Hepatocyte (in vitro differentiated cells): ENCODE results near the gene NTPCR. TPM values are rescaled to one million over a fixed set of nuclear protein-coding genes. Genes with fewer than 3 reads are reported as not detected.

ENCODE experiments used
- DNase-seq: peaks from one replicate; pipeline ENCODE4 v3.0.0-alpha.2; 2016; ENCODE audit warnings: low spot score
- H2AFZ ChIP-seq: fragments of 200-600 bp; sonication (generic); 2 replicates; pipeline ENCODE4 v1.6.0; 2016; ENCODE audit warnings: antibody characterized with exemption, mild to moderate bottlenecking
- H3K27ac ChIP-seq: fragments of 200-600 bp; sonication (generic); 2 replicates; pipeline ENCODE4 v1.5.1; 2016; ENCODE audit warnings: mild to moderate bottlenecking
- H3K27me3 ChIP-seq: fragments of 200-600 bp; sonication (generic); 2 replicates; pipeline ENCODE4 v1.6.1; 2016
- H3K36me3 ChIP-seq: fragments of 200-600 bp; sonication (generic); replicated peaks from 2 replicates; pipeline ENCODE4 v1.5.1; 2016; ENCODE audit warnings: low read depth; ENCODE audit not compliant: insufficient read depth
- H3K4me1 ChIP-seq: fragments of 200-600 bp; sonication (generic); 2 replicates; pipeline ENCODE4 v1.5.1; 2016; ENCODE audit warnings: mild to moderate bottlenecking, moderate library complexity; ENCODE audit not compliant: insufficient read depth
- H3K4me2 ChIP-seq: fragments of 200-600 bp; sonication (generic); 2 replicates; pipeline ENCODE4 v1.6.0; 2016
- H3K4me3 ChIP-seq: fragments of 200-600 bp; sonication (generic); 2 replicates; pipeline ENCODE4 v1.5.1; 2016; ENCODE audit warnings: mild to moderate bottlenecking
- H3K79me2 ChIP-seq: fragments of 200-600 bp; sonication (generic); 2 replicates; pipeline ENCODE4 v1.6.0; 2017; ENCODE audit warnings: mild to moderate bottlenecking
- H3K9me2 ChIP-seq: fragments of 200-600 bp; sonication (generic); replicated peaks from 2 replicates; pipeline ENCODE4 v1.6.0; 2017; ENCODE audit warnings: mild to moderate bottlenecking; ENCODE audit not compliant: insufficient read depth
- H3K9me3 ChIP-seq: fragments of 200-600 bp; sonication (generic); 2 replicates; pipeline ENCODE4 v1.5.1; 2016; ENCODE audit warnings: low read depth, mild to moderate bottlenecking
- H4K20me1 ChIP-seq: fragments of 200-600 bp; sonication (generic); 2 replicates; pipeline ENCODE4 v1.6.0; 2016; ENCODE audit warnings: mild to moderate bottlenecking; ENCODE audit not compliant: insufficient read depth, poor library complexity, severe bottlenecking
- EZH2 ChIP-seq: fragments of 200-600 bp; sonication (generic); IDR thresholded peaks from 2 replicates; pipeline ENCODE4 v1.6.1; 2016; ENCODE audit warnings: antibody characterized with exemption, mild to moderate bottlenecking, borderline replicate concordance
- EZH2phosphoT487 ChIP-seq: fragments of 200-600 bp; sonication (generic); IDR thresholded peaks from one replicate; pipeline ENCODE4 v1.6.1; 2018; ENCODE audit warnings: antibody characterized with exemption, mild to moderate bottlenecking, low read depth, moderate library complexity; ENCODE audit not compliant: unreplicated experiment, severe bottlenecking
- WGBS: methylation state at CpG from one replicate; pipeline ENCODE4 v1.1.6; 2016; ENCODE audit warnings: low lambda C conversion rate; ENCODE audit errors: missing lambda C conversion rate; 5-methylcytosine and 5-hydroxymethylcytosine counted together
- polyA plus RNA-seq: library from polyadenylated mRNA; unstranded; fragments of >200 nt; fragmentation: Nextera tagmentation; extraction: Ambion mirVana; gene quantifications from 2 replicates; pipeline ENCODE4 v1.2.1, GENCODE V29; 2016
- total RNA-seq: library from RNA; depleted of rRNA; stranded (reverse); fragments of >200 nt; gene quantifications from 2 replicates; pipeline ENCODE4 v1.2.3, GENCODE V29; 2014
- TF ChIP-seq, protein P1 (sequence below): fragments of 200-600 bp; sonication (generic); IDR thresholded peaks from 2 replicates; pipeline ENCODE4 v1.5.1; 2016; ENCODE audit warnings: antibody characterized with exemption, mild to moderate bottlenecking; ENCODE audit not compliant: poor library complexity

NTPCR gene
- total and polyA plus RNA-seq, 2 experiments from 2014 or later = 32.1 to 52.9 TPM

DNA sequence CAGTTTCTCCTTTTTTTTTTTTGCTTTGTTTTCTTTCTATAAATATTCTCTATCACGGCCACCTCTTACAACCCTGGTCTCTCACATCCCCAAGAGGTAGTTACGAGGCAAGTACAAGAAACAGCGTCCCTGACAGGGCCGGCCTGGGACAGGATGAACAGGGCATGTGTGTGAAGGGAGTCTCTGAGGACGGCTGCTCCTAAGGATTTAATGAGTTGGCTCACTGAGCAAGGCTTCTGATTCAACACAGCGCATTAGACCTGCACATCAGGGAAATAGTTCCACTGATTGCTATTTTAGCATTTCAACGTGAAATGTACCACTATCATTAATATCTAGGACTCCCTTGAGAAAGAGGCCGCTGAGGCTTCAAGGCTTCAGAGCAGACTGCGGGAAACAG is 54.0 kb downstream of the NTPCR start:
- Histone ChIP-seq H3K4me3 (no peak overlapping the region), H3K9me2 (no peaks in the 10 kb centered on the region), H3K4me1 (no peaks in the 10 kb centered on the region), H3K79me2 (no peaks in the 10 kb centered on the region), H3K27me3 (no peaks in the 10 kb centered on the region), H2AFZ (no peak overlapping the region), H3K27ac (no peak overlapping the region), H3K4me2 (no peak overlapping the region), H3K36me3 (no peaks in the 10 kb centered on the region), H3K9me3 (no peaks in the 10 kb centered on the region), H4K20me1 (no peaks in the 10 kb centered on the region)
- no peak for DNase-seq
- no peak for TF ChIP-seq EZH2phosphoT487
- no peak for TF ChIP-seq EZH2
- TF ChIP-seq, protein P1, sequence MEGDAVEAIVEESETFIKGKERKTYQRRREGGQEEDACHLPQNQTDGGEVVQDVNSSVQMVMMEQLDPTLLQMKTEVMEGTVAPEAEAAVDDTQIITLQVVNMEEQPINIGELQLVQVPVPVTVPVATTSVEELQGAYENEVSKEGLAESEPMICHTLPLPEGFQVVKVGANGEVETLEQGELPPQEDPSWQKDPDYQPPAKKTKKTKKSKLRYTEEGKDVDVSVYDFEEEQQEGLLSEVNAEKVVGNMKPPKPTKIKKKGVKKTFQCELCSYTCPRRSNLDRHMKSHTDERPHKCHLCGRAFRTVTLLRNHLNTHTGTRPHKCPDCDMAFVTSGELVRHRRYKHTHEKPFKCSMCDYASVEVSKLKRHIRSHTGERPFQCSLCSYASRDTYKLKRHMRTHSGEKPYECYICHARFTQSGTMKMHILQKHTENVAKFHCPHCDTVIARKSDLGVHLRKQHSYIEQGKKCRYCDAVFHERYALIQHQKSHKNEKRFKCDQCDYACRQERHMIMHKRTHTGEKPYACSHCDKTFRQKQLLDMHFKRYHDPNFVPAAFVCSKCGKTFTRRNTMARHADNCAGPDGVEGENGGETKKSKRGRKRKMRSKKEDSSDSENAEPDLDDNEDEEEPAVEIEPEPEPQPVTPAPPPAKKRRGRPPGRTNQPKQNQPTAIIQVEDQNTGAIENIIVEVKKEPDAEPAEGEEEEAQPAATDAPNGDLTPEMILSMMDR = no peak
- WGBS = 88% methylated on average over 9 of the region's 9 CpGs

DNA sequence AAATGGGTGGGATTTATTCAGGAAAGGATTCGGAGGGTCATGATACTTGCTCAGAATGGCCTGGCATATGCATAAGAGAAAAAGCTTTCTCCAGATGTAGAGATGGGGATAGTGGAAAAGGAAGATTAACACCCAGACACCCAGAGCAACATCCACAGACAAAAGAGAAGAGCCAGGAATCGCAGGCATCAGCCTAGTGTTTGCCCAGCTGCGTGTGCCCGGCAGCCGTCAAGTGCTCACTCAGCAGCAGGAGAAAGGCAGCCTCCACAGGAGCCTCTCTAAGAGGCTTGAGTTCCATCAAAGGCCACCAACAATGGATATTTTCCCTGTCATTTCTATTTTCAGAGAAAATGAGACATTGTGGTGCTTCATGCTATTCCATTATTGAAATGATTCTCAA is 54.7 kb downstream of the NTPCR start:
- H3K4me1 ChIP-seq = no peaks in the 10 kb centered on the region
- TF ChIP-seq EZH2phosphoT487 (no peak), EZH2 (no peak)
- TF ChIP-seq, protein P1 = no peak
- no peaks in the 10 kb centered on the region for H3K9me2 ChIP-seq
- no peaks in the 10 kb centered on the region for H3K9me3 ChIP-seq
- 93% methylated on average over 5 of the region's 5 CpGs for WGBS
- no peak overlapping the region for H3K4me3 ChIP-seq
- H3K27me3 ChIP-seq = no peaks in the 10 kb centered on the region
- no peak overlapping the region for H2AFZ ChIP-seq
- DNase-seq = no peak
- H4K20me1 ChIP-seq = no peaks in the 10 kb centered on the region
- H3K4me2 ChIP-seq = no peak overlapping the region
- no peaks in the 10 kb centered on the region for H3K79me2 ChIP-seq
- no peaks in the 10 kb centered on the region for H3K36me3 ChIP-seq
- H3K27ac ChIP-seq = no peak overlapping the region

DNA sequence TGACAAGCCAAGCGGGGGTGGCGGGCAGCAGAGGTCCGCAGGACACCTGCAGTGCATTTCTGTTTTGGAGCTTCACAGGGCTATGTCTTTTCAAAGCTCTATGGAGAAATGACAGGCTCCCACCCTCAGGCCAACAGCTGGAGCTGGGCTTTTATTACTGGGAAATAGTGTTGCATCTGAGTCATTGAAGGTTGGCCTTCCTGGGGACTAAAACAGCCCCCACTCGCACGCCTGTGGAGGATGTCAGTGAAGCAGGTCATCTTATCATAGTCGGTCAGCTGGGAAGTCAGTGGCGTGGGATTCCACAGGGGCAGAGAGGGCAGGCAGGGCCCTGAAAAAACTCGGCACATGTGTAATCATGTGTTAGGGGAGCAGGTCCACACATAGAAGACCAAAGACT is 55.3 kb downstream of the NTPCR start:
- 67% methylated on average over 8 of the region's 8 CpGs for WGBS

More for the DNA sequence above, 55.3 kb downstream of the NTPCR start:
- TF ChIP-seq EZH2 (no peak), EZH2phosphoT487 (no peak)
- TF ChIP-seq, protein P1 = no peak
- Histone ChIP-seq H3K4me1 (no peaks in the 10 kb centered on the region), H2AFZ (no peak overlapping the region), H3K4me3 (no peak overlapping the region), H3K4me2 (no peak overlapping the region), H3K27ac (no peak overlapping the region), H3K9me3 (no peaks in the 10 kb centered on the region), H3K36me3 (no peaks in the 10 kb centered on the region), H3K79me2 (no peaks in the 10 kb centered on the region), H4K20me1 (no peaks in the 10 kb centered on the region), H3K27me3 (no peaks in the 10 kb centered on the region), H3K9me2 (no peaks in the 10 kb centered on the region)
- no peak for DNase-seq
